Effector memory CD4-positive, alpha-beta T cell (primary cell): ENCODE results near the gene RGS12.

Source experiments
- DNase-seq, 3 donors: peaks; one replicate each; pipeline ENCODE4 v3.0.0-alpha.2; 2020
- H3K27ac ChIP-seq: 2 replicates; pipeline ENCODE4 v1.7.0; 2013; ENCODE audit warnings: mild to moderate bottlenecking, low read length, moderate library complexity; ENCODE audit not compliant: insufficient read depth, poor library complexity, severe bottlenecking
- H3K27me3 ChIP-seq: replicated peaks from 2 replicates; pipeline ENCODE4 v1.7.0; 2013; ENCODE audit warnings: mild to moderate bottlenecking, low read length; ENCODE audit not compliant: insufficient read depth, control insufficient read depth, poor library complexity, severe bottlenecking
- H3K36me3 ChIP-seq: 2 replicates; pipeline ENCODE4 v1.7.0; 2013; ENCODE audit warnings: mild to moderate bottlenecking, low read length, moderate library complexity; ENCODE audit not compliant: control insufficient read depth, insufficient read depth
- H3K4me1 ChIP-seq: 2 replicates; pipeline ENCODE4 v1.7.0; 2013; ENCODE audit warnings: low read length, mild to moderate bottlenecking; ENCODE audit not compliant: control insufficient read depth, insufficient read depth, poor library complexity, severe bottlenecking
- H3K4me3 ChIP-seq: 2 replicates; pipeline ENCODE4 v1.7.0; 2013; ENCODE audit warnings: low read length, low read depth, mild to moderate bottlenecking; ENCODE audit not compliant: insufficient read depth, poor library complexity, severe bottlenecking
- H3K9me3 ChIP-seq: 2 replicates; pipeline ENCODE4 v1.7.0; 2013; ENCODE audit warnings: mild to moderate bottlenecking, low read length, moderate library complexity; ENCODE audit not compliant: control insufficient read depth

RGS12 gene

DNA sequence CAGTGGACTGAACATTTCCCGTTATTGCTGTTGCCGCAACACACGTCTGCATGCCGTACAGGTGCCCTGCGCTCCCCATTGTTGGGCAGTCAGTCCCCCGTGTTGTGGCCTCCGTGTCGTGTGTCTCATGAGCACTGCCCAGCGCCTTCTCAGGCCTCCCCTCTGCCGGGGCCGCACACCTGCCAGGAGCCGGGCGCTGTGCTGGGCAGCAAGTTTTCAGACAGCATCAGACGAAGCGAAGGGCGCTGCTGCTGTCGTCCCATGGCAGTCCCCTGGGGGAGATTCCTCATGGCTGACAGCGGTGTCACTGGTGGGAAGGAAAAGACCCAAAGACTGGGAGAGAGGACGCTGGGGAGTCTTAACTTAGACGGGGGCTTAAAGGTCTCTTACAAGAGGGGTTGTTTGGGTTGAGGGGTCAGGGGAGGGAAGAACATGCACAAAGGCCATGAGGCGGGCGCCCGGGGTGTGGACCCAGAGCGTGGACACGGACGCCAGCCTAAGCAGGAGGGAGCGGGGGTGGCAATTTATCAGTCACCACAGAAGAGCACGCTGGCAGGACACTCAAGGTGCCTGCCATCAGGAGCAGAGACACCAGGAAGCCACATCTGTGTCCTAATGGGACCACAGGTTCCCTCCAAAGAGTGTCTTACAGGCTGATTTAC lies 47.3 kb downstream of the RGS12 start:
- Histone ChIP-seq H3K4me1 (no peaks in the 10 kb centered on the region), H3K9me3 (no peaks in the 10 kb centered on the region), H3K4me3 (no peak overlapping the region), H3K27ac (no peak overlapping the region), H3K27me3 (no peaks in the 10 kb centered on the region), H3K36me3 (no peaks in the 10 kb centered on the region)
- DNase-seq, result no peak

DNA sequence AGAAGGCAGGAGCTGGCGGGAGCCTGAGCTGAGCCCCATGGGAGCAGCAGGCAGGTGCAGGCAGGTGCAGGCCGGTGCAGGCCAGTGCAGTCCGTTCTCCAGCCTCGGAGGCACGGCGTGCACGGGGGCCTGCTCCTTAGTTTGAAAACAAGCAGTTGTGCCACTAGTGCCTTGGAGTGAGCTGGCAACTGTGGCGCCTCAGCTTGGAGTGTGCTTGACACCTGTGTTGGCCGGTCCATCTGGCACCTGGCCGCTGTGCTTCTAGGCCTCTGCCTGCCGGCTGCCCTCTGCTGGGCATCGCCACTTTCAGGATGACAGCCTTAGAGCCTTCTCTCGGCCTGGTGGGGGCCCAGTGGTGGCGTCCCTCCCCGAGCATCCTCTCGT lies 47.9 kb downstream of the RGS12 start:
- H3K27ac ChIP-seq, result no peak overlapping the region
- DNase-seq, result no peak
- H3K4me1 ChIP-seq, result no peaks in the 10 kb centered on the region
- no peaks in the 10 kb centered on the region for H3K36me3 ChIP-seq
- H3K9me3 ChIP-seq, result no peaks in the 10 kb centered on the region
- no peak overlapping the region for H3K4me3 ChIP-seq
- no peaks in the 10 kb centered on the region for H3K27me3 ChIP-seq

DNA sequence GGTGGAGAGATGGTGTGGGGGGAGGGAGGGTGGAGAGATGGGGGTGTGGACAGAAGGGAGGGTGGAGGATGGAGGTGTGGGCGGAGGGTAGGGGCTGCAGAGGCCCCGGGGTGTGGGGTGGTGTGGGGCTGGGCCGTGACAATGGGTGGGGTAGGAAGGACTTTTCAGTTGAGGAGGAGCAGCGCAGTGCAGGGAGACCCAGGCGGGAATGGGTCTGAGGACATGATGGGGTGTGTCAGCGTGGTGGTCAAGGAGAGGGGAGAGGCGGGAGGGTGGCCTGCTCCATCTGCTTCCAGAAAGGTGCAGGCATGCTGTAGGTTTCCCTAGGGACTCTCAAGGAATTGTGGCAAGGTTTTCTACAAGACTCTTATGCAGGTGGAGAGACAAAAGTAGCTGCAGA lies 48.9 kb downstream of the RGS12 start:
- no peak for DNase-seq
- H3K4me3 ChIP-seq, result no peak overlapping the region
- H3K27ac ChIP-seq, result no peak overlapping the region
- H3K9me3 ChIP-seq, result no peaks in the 10 kb centered on the region
- H3K27me3 ChIP-seq, result no peaks in the 10 kb centered on the region
- H3K36me3 ChIP-seq, result no peaks in the 10 kb centered on the region
- no peaks in the 10 kb centered on the region for H3K4me1 ChIP-seq

GRCh38 chr4:3342182-3342854 lies 49.5 kb downstream of the RGS12 start:
- DNase-seq, result no peak
- no peak overlapping the region for H3K4me3 ChIP-seq

More at GRCh38 chr4:3342182-3342854, 49.5 kb downstream of the RGS12 start:
- Histone ChIP-seq H3K27ac (no peak overlapping the region), H3K9me3 (no peaks in the 10 kb centered on the region), H3K36me3 (no peaks in the 10 kb centered on the region), H3K4me1 (no peaks in the 10 kb centered on the region), H3K27me3 (no peaks in the 10 kb centered on the region)
